GM23338 (cell line): ENCODE results near the gene WASF2. TPM values are rescaled to one million over a fixed set of nuclear protein-coding genes. Genes with fewer than 3 reads are reported as not detected.

Experiments used
- EZH2phosphoT487 ChIP-seq: fragments of 200-600 bp; sonication (generic); IDR thresholded peaks from one replicate; pipeline ENCODE4 v1.8.1; 2018; ENCODE audit warnings: antibody characterized with exemption; ENCODE audit not compliant: unreplicated experiment
- NANOG ChIP-seq: IDR thresholded peaks from 2 replicates; pipeline ENCODE4 v1.6.1; 2016; ENCODE audit warnings: antibody characterized with exemption, borderline replicate concordance
- ZNF114 ChIP-seq: fragments of 250-450 bp; sonication (Bioruptor Pico); IDR thresholded peaks from 2 replicates; pipeline ENCODE4 v1.5.0; 2020; ENCODE audit warnings: mild to moderate bottlenecking, moderate library complexity
- ZNF462 ChIP-seq: fragments of 250-450 bp; sonication (Bioruptor Pico); IDR thresholded peaks from 2 replicates; pipeline ENCODE4 v1.5.0; 2020; ENCODE audit warnings: mild to moderate bottlenecking, moderate library complexity
- polyA plus RNA-seq: library from polyadenylated mRNA; unstranded; fragments of >200 nt; fragmentation: Nextera tagmentation; extraction: Ambion mirVana; gene quantifications from 2 replicates; pipeline ENCODE4 v1.2.1, GENCODE V29; 2016
- total RNA-seq: library from RNA; depleted of rRNA; stranded (reverse); fragments of >200 nt; shearing (Covaris generic); gene quantifications from 2 replicates; pipeline ENCODE4 v1.2.3, GENCODE V29; 2014
- TF ChIP-seq, protein P1 (sequence below), 2 experiments: fragments of 200-600 bp in 1 of 2; sonication (generic) in 1 of 2; conservative IDR thresholded peaks; 2 replicates each; pipeline versions ENCODE4 v1.5.1 to v1.6.1; 2016 to 2017; ENCODE audit warnings: antibody characterized with exemption in 2 of 2, low read depth in 2 of 2, mild to moderate bottlenecking in 2 of 2, moderate library complexity in 1 of 2
- TF ChIP-seq, protein P2 (sequence below): IDR thresholded peaks from one replicate; pipeline ENCODE4 v1.6.1; 2018; ENCODE audit warnings: antibody characterized with exemption; ENCODE audit not compliant: unreplicated experiment

Gene WASF2
- total and polyA plus RNA-seq, 2 experiments from 2014 or later = 40.9 to 95.6 TPM

GRCh38 chr1:27418326-27419185 is 71.4 kb downstream of the WASF2 start (continued):
- no peak for TF ChIP-seq ZNF462 (CRISPR knock-in tag)
- TF ChIP-seq EZH2phosphoT487 = no peak
- TF ChIP-seq ZNF114 (CRISPR knock-in tag) = no peak
- TF ChIP-seq, protein P1, sequence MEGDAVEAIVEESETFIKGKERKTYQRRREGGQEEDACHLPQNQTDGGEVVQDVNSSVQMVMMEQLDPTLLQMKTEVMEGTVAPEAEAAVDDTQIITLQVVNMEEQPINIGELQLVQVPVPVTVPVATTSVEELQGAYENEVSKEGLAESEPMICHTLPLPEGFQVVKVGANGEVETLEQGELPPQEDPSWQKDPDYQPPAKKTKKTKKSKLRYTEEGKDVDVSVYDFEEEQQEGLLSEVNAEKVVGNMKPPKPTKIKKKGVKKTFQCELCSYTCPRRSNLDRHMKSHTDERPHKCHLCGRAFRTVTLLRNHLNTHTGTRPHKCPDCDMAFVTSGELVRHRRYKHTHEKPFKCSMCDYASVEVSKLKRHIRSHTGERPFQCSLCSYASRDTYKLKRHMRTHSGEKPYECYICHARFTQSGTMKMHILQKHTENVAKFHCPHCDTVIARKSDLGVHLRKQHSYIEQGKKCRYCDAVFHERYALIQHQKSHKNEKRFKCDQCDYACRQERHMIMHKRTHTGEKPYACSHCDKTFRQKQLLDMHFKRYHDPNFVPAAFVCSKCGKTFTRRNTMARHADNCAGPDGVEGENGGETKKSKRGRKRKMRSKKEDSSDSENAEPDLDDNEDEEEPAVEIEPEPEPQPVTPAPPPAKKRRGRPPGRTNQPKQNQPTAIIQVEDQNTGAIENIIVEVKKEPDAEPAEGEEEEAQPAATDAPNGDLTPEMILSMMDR (conservative IDR thresholded peaks at IDR 0.05; ENCODE audit: low read depth in 2 of 2) = no peak
- TF ChIP-seq, protein P2, sequence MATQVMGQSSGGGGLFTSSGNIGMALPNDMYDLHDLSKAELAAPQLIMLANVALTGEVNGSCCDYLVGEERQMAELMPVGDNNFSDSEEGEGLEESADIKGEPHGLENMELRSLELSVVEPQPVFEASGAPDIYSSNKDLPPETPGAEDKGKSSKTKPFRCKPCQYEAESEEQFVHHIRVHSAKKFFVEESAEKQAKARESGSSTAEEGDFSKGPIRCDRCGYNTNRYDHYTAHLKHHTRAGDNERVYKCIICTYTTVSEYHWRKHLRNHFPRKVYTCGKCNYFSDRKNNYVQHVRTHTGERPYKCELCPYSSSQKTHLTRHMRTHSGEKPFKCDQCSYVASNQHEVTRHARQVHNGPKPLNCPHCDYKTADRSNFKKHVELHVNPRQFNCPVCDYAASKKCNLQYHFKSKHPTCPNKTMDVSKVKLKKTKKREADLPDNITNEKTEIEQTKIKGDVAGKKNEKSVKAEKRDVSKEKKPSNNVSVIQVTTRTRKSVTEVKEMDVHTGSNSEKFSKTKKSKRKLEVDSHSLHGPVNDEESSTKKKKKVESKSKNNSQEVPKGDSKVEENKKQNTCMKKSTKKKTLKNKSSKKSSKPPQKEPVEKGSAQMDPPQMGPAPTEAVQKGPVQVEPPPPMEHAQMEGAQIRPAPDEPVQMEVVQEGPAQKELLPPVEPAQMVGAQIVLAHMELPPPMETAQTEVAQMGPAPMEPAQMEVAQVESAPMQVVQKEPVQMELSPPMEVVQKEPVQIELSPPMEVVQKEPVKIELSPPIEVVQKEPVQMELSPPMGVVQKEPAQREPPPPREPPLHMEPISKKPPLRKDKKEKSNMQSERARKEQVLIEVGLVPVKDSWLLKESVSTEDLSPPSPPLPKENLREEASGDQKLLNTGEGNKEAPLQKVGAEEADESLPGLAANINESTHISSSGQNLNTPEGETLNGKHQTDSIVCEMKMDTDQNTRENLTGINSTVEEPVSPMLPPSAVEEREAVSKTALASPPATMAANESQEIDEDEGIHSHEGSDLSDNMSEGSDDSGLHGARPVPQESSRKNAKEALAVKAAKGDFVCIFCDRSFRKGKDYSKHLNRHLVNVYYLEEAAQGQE = no peak
- no peak for TF ChIP-seq NANOG
